GM12878 (cell line): ENCODE data around the gene MEGF6. TPM values are rescaled to one million over a fixed set of nuclear protein-coding genes. Genes with fewer than 3 reads are reported as not detected.

Source experiments
- ATAC-seq: fragments of 200-7000 bp; cut with Tn5 transposase; 3 replicates; pipeline ENCODE4 v1.9.1; 2020; ENCODE audit warnings: mild to moderate bottlenecking, moderate library complexity
- BruUV-seq: library from RNA; stranded (reverse); fragments of 400-500 nt; replicated peaks from 2 replicates; lab custom pipeline; 2021; lab: Mats Ljungman, UMichigan
- CTCF ChIA-PET: fragments of 300-600 bp; sonication (Branson Sonifier 250); formaldehyde crosslinking; extraction: SDS; loops from one replicate; lab custom pipeline; 2021; ENCODE audit warnings: inconsistent platforms; lab: Yijun Ruan, JAX
- POLR2A ChIA-PET: fragments of 350-600 bp; formaldehyde crosslinking; extraction: SDS; loops from one replicate; lab custom pipeline; 2021; ENCODE audit warnings: inconsistent platforms; lab: Charles Lee
- RAD21 ChIA-PET: fragments of 300-600 bp; sonication (Branson Sonifier 250); formaldehyde crosslinking; loops from one replicate; lab custom pipeline; 2023; ENCODE audit warnings: antibody characterized with exemption; ENCODE audit not compliant: unreplicated experiment; lab: Charles Lee
- SMC1A ChIA-PET: fragments of 300-600 bp; sonication (Branson Sonifier 250); formaldehyde crosslinking; loops from one replicate; lab custom pipeline; 2023; ENCODE audit not compliant: unreplicated experiment, uncharacterized antibody; lab: Charles Lee
- DNase-seq: peaks from one replicate; pipeline ENCODE4 v3.0.0-alpha.2; 2011; ENCODE audit warnings: low read depth, low spot score
- FAIRE-seq: peaks from 3 replicates; lab custom pipeline; 2011; peaks lifted over from hg19 to GRCh38; lab: Jason Lieb, UNC
- H2AFZ ChIP-seq: 2 replicates; pipeline ENCODE4 v1.6.0; 2011; ENCODE audit warnings: low read depth, low read length, control low read depth; ENCODE audit not compliant: control insufficient read depth
- H3K27ac ChIP-seq: 2 replicates; pipeline ENCODE4 v1.5.1; 2011; ENCODE audit warnings: control low read depth; ENCODE audit not compliant: control insufficient read depth, insufficient read depth
- H3K27me3 ChIP-seq, 2 experiments: replicated peaks in 1 of 2; 2 replicates each; pipeline versions ENCODE4 v1.6.0 to v1.6.1; 2011; ENCODE audit warnings: low read length in 1 of 2; ENCODE audit not compliant: control insufficient read depth in 2 of 2, insufficient read depth in 2 of 2
- H3K36me3 ChIP-seq, 2 experiments: 2 replicates each; pipeline ENCODE4 v1.5.1; 2011; ENCODE audit warnings: low read length in 1 of 2; ENCODE audit not compliant: control insufficient read depth in 2 of 2, insufficient read depth in 2 of 2
- H3K4me1 ChIP-seq: 2 replicates; pipeline ENCODE4 v1.6.1; 2011; ENCODE audit warnings: mild to moderate bottlenecking, low read length, moderate library complexity, mixed read lengths; ENCODE audit not compliant: control insufficient read depth, insufficient read depth
- H3K4me2 ChIP-seq: 2 replicates; pipeline ENCODE4 v1.6.0; 2011; ENCODE audit warnings: control low read depth; ENCODE audit not compliant: control insufficient read depth, insufficient read depth
- H3K4me3 ChIP-seq: fragments of 200-600 bp; sonication (generic); 2 replicates; pipeline ENCODE4 v1.5.1; 2016
- H3K79me2 ChIP-seq: 2 replicates; pipeline ENCODE4 v1.6.0; 2011; ENCODE audit warnings: low read length; ENCODE audit not compliant: control insufficient read depth, insufficient read depth
- H3K9ac ChIP-seq: 2 replicates; pipeline ENCODE4 v1.8.0; 2011; ENCODE audit warnings: low read length, control low read depth, mixed read lengths; ENCODE audit not compliant: control insufficient read depth, insufficient read depth
- H3K9me3 ChIP-seq: replicated peaks from 3 replicates; pipeline ENCODE4 v1.5.1; 2011; ENCODE audit warnings: mild to moderate bottlenecking, low read length; ENCODE audit not compliant: control insufficient read depth, insufficient read depth
- H4K20me1 ChIP-seq: 2 replicates; pipeline ENCODE4 v1.6.0; 2011; ENCODE audit not compliant: control insufficient read depth, insufficient read depth
- CREM ChIP-seq: IDR thresholded peaks from 2 replicates; pipeline ENCODE4 v1.6.1; 2014; ENCODE audit warnings: antibody characterized with exemption, low read depth
- E2F4 ChIP-seq: IDR thresholded peaks from 2 replicates; pipeline ENCODE4 v1.6.1; 2012; ENCODE audit warnings: low read depth, low read length, improper control_type of control experiment
- HSF1 ChIP-seq: fragments of 150-350 bp; IDR thresholded peaks from 2 replicates; pipeline ENCODE4 v1.6.1; 2014; ENCODE audit warnings: mild to moderate bottlenecking, low read depth, low read length
- KDM1A ChIP-seq: fragments of 200-600 bp; sonication (generic); IDR thresholded peaks from 2 replicates; pipeline ENCODE4 v1.6.1; 2016; ENCODE audit warnings: borderline replicate concordance
- MXI1 ChIP-seq: fragments of 150-350 bp; IDR thresholded peaks from 2 replicates; pipeline ENCODE4 v1.6.1; 2011; ENCODE audit warnings: low read depth, mild to moderate bottlenecking, inconsistent platforms, low read length, improper control_type of control experiment
- USF2 ChIP-seq: IDR thresholded peaks from 2 replicates; pipeline ENCODE4 v1.6.1; 2011; ENCODE audit warnings: low read depth, low read length, improper control_type of control experiment, borderline replicate concordance
- ZNF274 ChIP-seq: IDR thresholded peaks from one replicate; pipeline ENCODE4 v1.8.0; 2011; ENCODE audit not compliant: insufficient read length, insufficient read depth
- WGBS: methylation state at CpG from one replicate; pipeline ENCODE4 v1.1.6; 2016; ENCODE audit warnings: low lambda C conversion rate; ENCODE audit not compliant: insufficient replicate concordance, insufficient coverage; ENCODE audit errors: missing lambda C conversion rate; 5-methylcytosine and 5-hydroxymethylcytosine counted together
- in situ Hi-C: fragments of 300-500 bp; cut with MboI; formaldehyde crosslinking; loops from 9 replicates; pipeline ENCODE4 v1.14.3; 2018; ENCODE audit warnings: mixed read lengths
- intact Hi-C: fragments of 100-400 bp; cut with micrococcal nuclease; formaldehyde crosslinking; loops from one replicate; pipeline ENCODE4 v1.14.2; 2022; ENCODE audit not compliant: unreplicated experiment
- polyA plus RNA-seq, 11 experiments: library from polyadenylated mRNA; depleted of rRNA in 4 of 11; unstranded in 6 of 11; stranded (reverse) in 5 of 11; fragments of >200 nt; fragmentation: Nextera tagmentation in 4 of 11; fragmentation: Illumina TruSeq in 1 of 11; extraction: Ambion mirVana in 4 of 11; extraction: Trizol in 1 of 11; gene quantifications; 1 replicate in 1 of 11; 2 replicates in 10 of 11; pipeline versions ENCODE4 v1.2.1 to v1.2.3, GENCODE V29; 2011 to 2016; ENCODE audit warnings: inconsistent platforms in 2 of 11, missing spikeins in 2 of 11, low read depth in 1 of 11
- total RNA-seq, 4 experiments: library from RNA; depleted of rRNA in 3 of 4; stranded (reverse); fragments of >200 nt in 3 of 4; fragmentation: Illumina TruSeq in 1 of 4; extraction: Trizol in 1 of 4; gene quantifications; 2 replicates each; pipeline versions ENCODE4 v1.2.1 to v1.2.3, GENCODE V29; 2013 to 2021

Gene MEGF6
- total and polyA plus RNA-seq, 10 of the 15 experiments (the other 5 are each of a cell fraction or from before 2014, with no cell fraction given), result 0.03 to 0.41 TPM; not detected in 8

GRCh38 chr1:3553166-3553939 is 58.0 kb downstream of the MEGF6 start:
- DNase-seq (no peak), FAIRE-seq (no peak), ATAC-seq (no peak)
- ChIA-PET SMC1A (no interaction called here), RAD21 (no interaction called here), CTCF (interaction anchor here (0.7 kb wide), 1 partner anchor 441 kb away, joined by 5 read pairs; no protein-coding TSS in a partner anchor), POLR2A (no interaction called here)
- H4K20me1 ChIP-seq, result no peaks in the 10 kb centered on the region
- H3K4me3 ChIP-seq, result no peak overlapping the region
- H3K36me3 ChIP-seq, result no peaks in the 10 kb centered on the region
- intact Hi-C loops (no loop called here), in situ Hi-C loops (no loop called here)
- no peaks in the 10 kb centered on the region for H3K79me2 ChIP-seq
- no peaks in the 10 kb centered on the region; a peak in 1 of 4 replicates for H3K27me3 ChIP-seq
- no peak overlapping the region for H2AFZ ChIP-seq
- H3K27ac ChIP-seq, result no peak overlapping the region
- no peak overlapping the region for H3K9ac ChIP-seq
- no peaks in the 10 kb centered on the region for H3K4me1 ChIP-seq
- WGBS, result 49% methylated on average over 21 of the region's 27 CpGs
- TF ChIP-seq MXI1 (no peak), USF2 (no peak), CREM (no peak), KDM1A (no peak), HSF1 (no peak), ZNF274 (no peak), E2F4 (no peak)
- no peak overlapping the region for H3K4me2 ChIP-seq
- BruUV-seq, result no TSS peak
- no peaks in the 10 kb centered on the region; the same call in 2 of the 3 replicates for H3K9me3 ChIP-seq
